IMR-90 (cell line): Measurements from ENCODE around the gene KAZN. TPM values are rescaled to one million over a fixed set of nuclear protein-coding genes. Genes with fewer than 3 reads are reported as not detected.

Experiments used
- ATAC-seq: fragments of 200-7000 bp; cut with Tn5 transposase; 2 replicates; pipeline ENCODE4 v1.9.1; 2020; ENCODE audit warnings: low read depth, mild to moderate bottlenecking, moderate library complexity
- BruUV-seq: library from RNA; stranded (reverse); fragments of 400-500 nt; replicated peaks from 2 replicates; lab custom pipeline; 2021; lab: Mats Ljungman, UMichigan
- CTCF ChIA-PET: fragments of 300-600 bp; formaldehyde crosslinking; extraction: SDS; loops from one replicate; lab custom pipeline; 2021; ENCODE audit warnings: antibody characterized with exemption; lab: Yijun Ruan, JAX
- POLR2A ChIA-PET: fragments of 300-600 bp; sonication (Branson Sonifier 250); formaldehyde crosslinking; loops from one replicate; lab custom pipeline; 2022; ENCODE audit warnings: antibody characterized with exemption; ENCODE audit not compliant: unreplicated experiment; lab: Charles Lee
- DNase-seq: peaks from one replicate; pipeline ENCODE4 v3.0.0; 2013
- H2AFZ ChIP-seq: replicated peaks from 2 replicates; pipeline ENCODE3; 2013; ENCODE audit warnings: low read length, mild to moderate bottlenecking; ENCODE audit not compliant: poor library complexity
- H2AK5ac ChIP-seq: 2 replicates; pipeline ENCODE4 v1.6.1; 2013; ENCODE audit warnings: low read depth, low read length, inconsistent platforms
- H2AK9ac ChIP-seq: replicated peaks from 2 replicates; pipeline ENCODE3; 2013; ENCODE audit warnings: mild to moderate bottlenecking, low read depth, low read length, moderate library complexity; ENCODE audit not compliant: poor library complexity
- H2BK120ac ChIP-seq: 2 replicates; pipeline ENCODE4 v1.6.1; 2013; ENCODE audit warnings: low read depth, low read length, inconsistent platforms
- H2BK15ac ChIP-seq: 3 replicates; pipeline ENCODE4 v1.6.1; 2013; ENCODE audit warnings: low read depth, low read length, inconsistent platforms
- H2BK20ac ChIP-seq: 2 replicates; pipeline ENCODE4 v1.6.1; 2013; ENCODE audit warnings: low read depth, mild to moderate bottlenecking, inconsistent platforms, low read length, moderate library complexity
- H2BK5ac ChIP-seq: 2 replicates; pipeline ENCODE4 v1.6.1; 2013; ENCODE audit warnings: mild to moderate bottlenecking, low read depth, low read length, inconsistent platforms; ENCODE audit not compliant: poor library complexity, severe bottlenecking
- H3K14ac ChIP-seq: replicated peaks from 2 replicates; pipeline ENCODE4 v1.6.1; 2013; ENCODE audit warnings: low read depth, low read length, inconsistent platforms
- H3K18ac ChIP-seq: 2 replicates; pipeline ENCODE4 v1.6.1; 2013; ENCODE audit warnings: low read depth, low read length, control low read depth
- H3K23ac ChIP-seq: 2 replicates; pipeline ENCODE4 v1.6.1; 2013; ENCODE audit warnings: low read depth, low read length, inconsistent platforms
- H3K27ac ChIP-seq: 2 replicates; pipeline ENCODE4 v1.5.1; 2013; ENCODE audit warnings: mild to moderate bottlenecking, control low read depth, low read length; ENCODE audit not compliant: insufficient read depth
- H3K27me3 ChIP-seq: 2 replicates; pipeline ENCODE4 v1.6.1; 2013; ENCODE audit warnings: low read length; ENCODE audit not compliant: control insufficient read depth, insufficient read depth
- H3K36me3 ChIP-seq: 2 replicates; pipeline ENCODE4 v1.6.1; 2013; ENCODE audit warnings: low read length, mixed read lengths; ENCODE audit not compliant: control insufficient read depth, insufficient read depth
- H3K4ac ChIP-seq: 2 replicates; pipeline ENCODE4 v1.6.1; 2013; ENCODE audit warnings: low read depth, low read length, inconsistent platforms
- H3K4me1 ChIP-seq: 2 replicates; pipeline ENCODE4 v1.6.1; 2013; ENCODE audit warnings: low read length, mixed read lengths; ENCODE audit not compliant: control insufficient read depth, insufficient read depth
- H3K4me2 ChIP-seq: 2 replicates; pipeline ENCODE4 v1.6.1; 2013; ENCODE audit warnings: low read depth, mild to moderate bottlenecking, control low read depth, low read length, moderate library complexity
- H3K4me3 ChIP-seq: 2 replicates; pipeline ENCODE4 v1.5.1; 2013; ENCODE audit warnings: low read depth, mild to moderate bottlenecking, control low read depth, low read length, moderate library complexity; ENCODE audit not compliant: insufficient read depth
- H3K56ac ChIP-seq: 2 replicates; pipeline ENCODE4 v1.6.1; 2013; ENCODE audit warnings: low read length, inconsistent platforms; ENCODE audit not compliant: insufficient read depth; ENCODE audit errors: extremely low read depth
- H3K79me1 ChIP-seq, 2 experiments: 2 replicates each; pipeline ENCODE4 v1.6.1; 2013; ENCODE audit warnings: low read length in 2 of 2, inconsistent platforms in 1 of 2, low read depth in 1 of 2
- H3K9ac ChIP-seq: 2 replicates; pipeline ENCODE4 v1.6.1; 2013; ENCODE audit warnings: low read depth, low read length, control low read depth
- H3K9me1 ChIP-seq: 2 replicates; pipeline ENCODE4 v1.6.1; 2013; ENCODE audit warnings: low read length, inconsistent platforms; ENCODE audit not compliant: insufficient read depth
- H3K9me3 ChIP-seq: 2 replicates; pipeline ENCODE4 v1.6.1; 2013; ENCODE audit warnings: low read length; ENCODE audit not compliant: control insufficient read depth, insufficient read depth
- H4K20me1 ChIP-seq: 2 replicates; pipeline ENCODE4 v1.6.1; 2013; ENCODE audit warnings: low read length, inconsistent platforms; ENCODE audit not compliant: insufficient read depth
- H4K5ac ChIP-seq: 2 replicates; pipeline ENCODE4 v1.6.1; 2013; ENCODE audit warnings: mild to moderate bottlenecking, low read depth, low read length, control low read depth
- H4K8ac ChIP-seq, 2 experiments: 2 replicates each; pipeline ENCODE4 v1.6.1; 2013; ENCODE audit warnings: low read depth in 2 of 2, low read length in 2 of 2, control low read depth in 1 of 2, inconsistent platforms in 1 of 2
- H4K91ac ChIP-seq: 2 replicates; pipeline ENCODE4 v1.6.1; 2013; ENCODE audit warnings: low read depth, low read length, inconsistent platforms; ENCODE audit not compliant: insufficient read depth
- MAZ ChIP-seq: IDR thresholded peaks from 2 replicates; pipeline ENCODE4 v1.6.1; 2012; ENCODE audit warnings: low read depth, mild to moderate bottlenecking, low read length, improper control_type of control experiment, moderate library complexity, borderline replicate concordance
- SMC3 ChIP-seq: fragments of 150-350 bp; IDR thresholded peaks from 2 replicates; pipeline ENCODE4 v1.6.1; 2016; ENCODE audit warnings: low read depth, mild to moderate bottlenecking, antibody characterized with exemption, low read length, moderate library complexity
- WGBS, 2 experiments: methylation state at CpG; one replicate each; pipeline versions ENCODE4 v1.1.5 to v1.1.7; 2013; ENCODE audit warnings: missing lambda C conversion rate in 2 of 2; ENCODE audit not compliant: insufficient read length in 1 of 2; ENCODE audit errors: extremely low coverage in 2 of 2; 5-methylcytosine and 5-hydroxymethylcytosine counted together
- dilution Hi-C: fragments of 300-500 bp; cut with HindIII; formaldehyde crosslinking; loops from one replicate; pipeline ENCODE4 v1.14.3; 2018; ENCODE audit warnings: low sequenced_read_pairs; ENCODE audit not compliant: unreplicated experiment
- in situ Hi-C: fragments of 300-500 bp; cut with MboI; formaldehyde crosslinking; loops from 3 replicates; pipeline ENCODE4 v1.14.3; 2019; ENCODE audit warnings: low sequenced_read_pairs, inconsistent platforms, mixed read lengths
- intact Hi-C: fragments of 100-400 bp; cut with micrococcal nuclease; formaldehyde crosslinking; loops from 2 replicates; pipeline ENCODE4 v1.10.0; 2022
- polyA plus RNA-seq, 3 experiments: library from polyadenylated mRNA; depleted of rRNA; stranded (reverse); fragments of >200 nt; gene quantifications; 2 replicates each; pipeline ENCODE4 v1.2.3, GENCODE V29; 2012; ENCODE audit warnings: low replicate concordance in 1 of 3
- total RNA-seq: library from RNA; depleted of rRNA; stranded (reverse); fragments of >200 nt; gene quantifications from 2 replicates; pipeline ENCODE4 v1.2.3, GENCODE V29; 2012

Gene KAZN
- total and polyA plus RNA-seq, 2 of the 4 experiments (the other 2 are of a cell fraction) = 5.2 to 10.5 TPM

- Histone ChIP-seq H3K9me1 (peaks cover 3% of the 10 kb centered on the region; the same call in 1 of the 2 replicates), H3K4me3 (no peak overlapping the region), H3K27ac (no peak overlapping the region), H4K5ac (no peak overlapping the region), H3K36me3 (peaks cover 9% of the 10 kb centered on the region), H2BK120ac (no peak overlapping the region), H3K23ac (no peak overlapping the region), H3K4me1 (no peaks in the 10 kb centered on the region), H2BK5ac (no peak overlapping the region), H2AK9ac (no peak overlapping the region), H2BK20ac (no peak overlapping the region), H2BK15ac (no peak overlapping the region), H4K91ac (no peak overlapping the region), H3K79me1 (peaks cover 9 to 14% of the 10 kb centered on the region in 2 experiments), H3K18ac (no peak overlapping the region), H2AFZ (no peak overlapping the region), H3K4me2 (no peak overlapping the region), H3K4ac (no peak overlapping the region), H4K20me1 (peaks cover 7% of the 10 kb centered on the region), H3K56ac (no peak overlapping the region), H3K9me3 (no peaks in the 10 kb centered on the region), H3K14ac (no peak overlapping the region), H4K8ac (no peak overlapping the region), H3K9ac (no peak overlapping the region), H2AK5ac (no peak overlapping the region), H3K27me3 (no peaks in the 10 kb centered on the region)
- in situ Hi-C loops (no loop called here), dilution Hi-C loops (no loop called here), intact Hi-C loops (no loop called here)
- no peak for ATAC-seq
- no TSS peak for BruUV-seq
- no peak for TF ChIP-seq MAZ
- no peak for TF ChIP-seq SMC3
- DNase-seq = no peak
- CTCF ChIA-PET = no interaction called here
- WGBS, 2 experiments = 100% methylated on average over 1 of the region's 9 CpGs; no CpG with 5 or more reads in 1 of the 2 experiments
- POLR2A ChIA-PET = no interaction called here
Observed at GRCh38 chr1:15039017-15039648, 440.6 kb downstream of the KAZN start.
